HTR-8/SVneo (cell line): Measurements from ENCODE around the gene CCR5AS.
"Not testable (repeated sequence)": the region's sequence is repeated elsewhere in the genome, so short reads cannot be mapped to it uniquely, and the experiment has no call there.

Experiments
- DNase-seq: peaks from one replicate; pipeline ENCODE4 v3.0.0; 2011; ENCODE audit warnings: low spot score, mixed read lengths; ENCODE audit not compliant: insufficient read length
- FAIRE-seq: peaks from 2 replicates; lab custom pipeline; 2011; peaks lifted over from hg19 to GRCh38; lab: Jason Lieb, UNC

CCR5AS gene

DNA sequence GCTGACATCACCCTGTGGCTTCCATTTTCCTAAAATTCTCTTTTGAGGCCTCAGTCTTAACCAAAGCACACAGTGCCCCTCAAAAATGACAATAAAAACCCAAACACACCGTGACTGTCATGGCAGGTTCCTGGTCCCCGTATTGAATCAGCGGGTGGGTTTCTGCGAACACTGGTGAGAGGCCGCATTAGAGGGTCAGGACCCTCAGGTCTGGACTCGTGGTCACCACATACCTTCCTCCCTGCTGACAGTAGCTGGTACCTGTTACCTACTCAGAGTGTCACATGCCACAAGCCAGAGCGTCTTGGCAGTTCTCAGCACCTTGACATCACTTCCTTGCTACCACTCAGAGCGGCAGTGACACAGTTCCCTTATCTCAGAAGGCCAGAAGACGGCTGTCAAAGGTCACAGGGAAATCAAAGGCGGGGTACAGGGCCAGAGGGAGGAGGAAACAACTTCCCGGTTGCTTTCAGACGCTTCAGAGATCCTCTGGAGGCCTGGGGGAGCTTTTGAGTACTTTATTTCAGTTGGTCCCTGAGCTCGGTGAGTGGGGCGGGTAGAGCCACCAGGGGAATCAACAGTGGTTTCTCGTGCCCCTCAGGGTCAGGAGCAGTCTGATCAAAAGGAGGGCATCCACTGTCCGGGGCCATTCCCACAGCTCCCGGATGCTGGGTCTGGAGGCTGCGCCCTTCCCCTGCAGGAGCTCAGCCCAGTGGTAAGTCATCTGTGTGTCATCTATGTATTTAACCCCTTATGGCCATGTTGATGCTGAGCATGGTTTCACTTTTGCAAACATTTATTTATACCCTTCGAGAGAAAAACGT lies at the start of gene CCR5AS, which contains the start of gene CCRL2:
TSS of gene CCR5AS (minus strand) at position 279 of the 824 bp plus-strand sequence.
TSS of gene CCRL2 (plus strand) at position 472 of the 824 bp plus-strand sequence. CDS start 821 bp downstream, outside the sequence.
- DNase-seq: peak; percentile 43

DNA sequence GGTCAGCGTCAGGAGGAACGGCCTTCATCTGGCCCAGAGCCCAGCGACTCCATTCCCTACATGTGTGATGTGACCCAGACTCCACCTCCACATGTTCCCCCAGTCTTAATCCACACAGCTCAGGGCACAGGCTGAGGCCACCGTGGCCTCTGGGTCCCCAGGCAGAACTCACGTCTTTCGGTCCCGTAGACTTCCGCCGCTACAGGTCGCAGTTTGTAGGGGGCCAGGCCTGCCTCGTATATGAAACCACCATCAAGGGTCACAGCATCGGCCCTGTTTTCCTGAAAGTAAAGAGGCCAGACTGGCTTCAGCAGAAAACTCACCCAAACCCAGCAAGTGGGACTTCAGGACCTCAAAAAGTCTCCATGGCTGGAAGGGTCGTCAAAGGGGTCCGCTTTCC lies 49.3 kb upstream of the CCR5AS start:
- FAIRE-seq (no peak), DNase-seq (no peak)

More for the DNA sequence above, at the start of gene CCR5AS, which contains the start of gene CCRL2:
- no peak for FAIRE-seq

DNA sequence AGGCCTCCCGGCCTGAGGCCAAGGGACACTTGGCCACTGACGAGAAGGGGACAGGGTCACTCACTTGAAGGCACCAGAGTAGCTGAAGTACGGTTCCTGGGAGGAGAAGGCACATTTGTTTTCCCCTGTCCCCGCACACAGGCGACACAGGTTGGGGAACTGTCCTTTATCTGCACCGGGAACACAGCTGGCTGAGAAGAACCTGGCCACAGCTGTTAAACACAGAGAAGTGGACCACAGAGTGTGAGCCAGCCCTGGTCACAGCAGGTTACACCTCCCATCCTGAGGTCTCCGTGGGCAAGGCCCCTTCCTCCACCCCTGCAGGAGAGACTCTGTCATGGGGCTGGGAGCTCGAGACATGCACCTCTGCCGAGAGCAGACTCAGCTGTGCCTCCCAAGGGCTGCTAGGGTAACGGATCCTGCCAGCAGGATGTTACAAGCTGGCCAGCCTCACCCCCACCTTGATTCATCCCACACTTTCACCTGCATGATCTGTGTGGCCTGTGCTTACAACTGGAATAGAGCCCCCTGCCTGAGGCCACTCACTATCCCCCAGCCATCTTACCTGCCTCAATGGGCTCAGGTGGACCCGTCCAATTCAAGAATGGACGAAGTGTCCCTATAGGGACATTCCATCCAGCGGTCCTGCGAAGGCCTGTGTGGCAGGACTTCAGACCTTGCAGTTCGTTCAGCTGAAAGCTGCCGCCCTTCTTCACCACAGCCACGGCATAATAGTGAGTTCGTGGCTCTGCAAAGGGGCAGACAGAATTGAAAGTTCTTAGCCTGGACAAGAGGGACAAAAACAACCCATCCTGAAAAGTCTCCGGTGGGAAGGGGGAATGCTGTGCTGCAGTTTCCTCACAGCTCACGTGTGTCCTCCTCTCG lies 48.6 kb upstream of the CCR5AS start:
- FAIRE-seq: no peak

DNA sequence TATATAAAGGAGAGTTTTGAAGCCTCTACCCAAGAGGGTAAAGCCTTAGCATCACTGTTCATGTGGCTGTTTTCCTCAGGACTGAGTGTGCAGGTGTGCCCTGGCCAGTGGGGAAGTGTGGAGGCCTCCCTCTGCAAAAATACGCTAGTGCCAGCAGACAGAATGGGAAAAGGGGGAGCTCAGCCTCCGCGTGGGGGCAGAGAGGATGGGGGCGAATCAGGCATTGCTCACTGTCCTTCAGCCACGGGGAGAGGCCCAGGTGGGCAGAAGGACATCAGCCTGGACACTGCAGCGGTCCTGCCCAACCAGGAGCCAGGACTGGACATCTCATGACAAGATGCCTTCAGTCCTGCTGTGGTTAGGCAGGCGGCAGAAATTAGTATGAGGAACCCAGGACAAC lies 47.7 kb upstream of the CCR5AS start:
- no peak for DNase-seq

More for the DNA sequence above, 48.6 kb upstream of the CCR5AS start:
- no peak for DNase-seq

DNA sequence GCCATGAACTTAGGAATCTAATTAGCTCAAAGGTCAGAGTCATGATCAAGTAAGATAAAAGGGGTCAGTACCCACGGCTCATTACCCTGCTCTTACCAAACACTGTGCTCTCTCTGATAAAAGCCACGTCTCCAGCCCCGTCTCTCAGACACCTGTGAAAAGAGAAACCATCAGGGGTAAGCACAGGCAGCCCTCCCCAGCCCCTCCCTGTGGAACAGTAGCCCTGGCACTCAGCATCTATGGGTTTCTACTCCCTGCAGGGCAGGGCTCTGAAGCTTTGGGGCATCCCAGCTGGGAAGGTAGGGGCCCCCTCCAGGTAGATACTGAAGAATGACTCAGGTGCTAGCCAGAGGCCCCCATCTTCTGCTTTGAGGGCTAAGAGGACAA lies 47.3 kb upstream of the CCR5AS start:
- no peak for FAIRE-seq
- DNase-seq: no peak

More for the DNA sequence above, 47.7 kb upstream of the CCR5AS start:
- no peak for FAIRE-seq

DNA sequence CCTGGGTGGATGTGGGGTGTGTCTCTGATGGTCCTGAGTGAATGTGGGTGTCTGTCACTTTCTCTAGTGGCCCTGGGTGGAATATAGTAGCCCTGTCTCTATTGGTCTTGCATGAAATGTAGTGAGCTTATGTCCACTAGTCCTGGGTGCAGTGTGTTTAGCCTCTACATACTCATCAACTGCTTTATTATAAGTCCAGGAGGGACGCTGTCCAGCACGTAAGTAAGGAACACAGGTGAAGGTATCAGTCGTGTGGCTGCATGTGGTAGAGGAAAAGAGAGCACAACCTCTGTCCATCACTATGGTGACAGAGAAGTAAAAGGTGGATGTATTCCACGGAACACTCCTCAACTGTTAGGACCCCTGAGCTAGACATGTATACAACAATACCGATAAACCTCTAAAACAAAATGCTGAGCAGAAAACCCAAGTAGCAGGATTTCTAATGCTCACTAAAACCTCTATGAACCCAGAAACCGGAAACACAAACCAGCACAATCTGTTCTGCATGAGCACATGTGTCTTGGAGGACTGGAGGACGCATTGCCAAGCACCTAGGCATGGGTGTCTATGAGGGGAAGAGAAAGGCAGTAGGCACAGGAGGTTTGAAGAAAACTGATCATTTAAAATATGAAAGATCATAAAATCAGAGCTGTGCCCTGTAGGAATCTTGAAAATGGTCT lies 46.8 kb upstream of the CCR5AS start:
- FAIRE-seq (no peak), DNase-seq (no peak)

DNA sequence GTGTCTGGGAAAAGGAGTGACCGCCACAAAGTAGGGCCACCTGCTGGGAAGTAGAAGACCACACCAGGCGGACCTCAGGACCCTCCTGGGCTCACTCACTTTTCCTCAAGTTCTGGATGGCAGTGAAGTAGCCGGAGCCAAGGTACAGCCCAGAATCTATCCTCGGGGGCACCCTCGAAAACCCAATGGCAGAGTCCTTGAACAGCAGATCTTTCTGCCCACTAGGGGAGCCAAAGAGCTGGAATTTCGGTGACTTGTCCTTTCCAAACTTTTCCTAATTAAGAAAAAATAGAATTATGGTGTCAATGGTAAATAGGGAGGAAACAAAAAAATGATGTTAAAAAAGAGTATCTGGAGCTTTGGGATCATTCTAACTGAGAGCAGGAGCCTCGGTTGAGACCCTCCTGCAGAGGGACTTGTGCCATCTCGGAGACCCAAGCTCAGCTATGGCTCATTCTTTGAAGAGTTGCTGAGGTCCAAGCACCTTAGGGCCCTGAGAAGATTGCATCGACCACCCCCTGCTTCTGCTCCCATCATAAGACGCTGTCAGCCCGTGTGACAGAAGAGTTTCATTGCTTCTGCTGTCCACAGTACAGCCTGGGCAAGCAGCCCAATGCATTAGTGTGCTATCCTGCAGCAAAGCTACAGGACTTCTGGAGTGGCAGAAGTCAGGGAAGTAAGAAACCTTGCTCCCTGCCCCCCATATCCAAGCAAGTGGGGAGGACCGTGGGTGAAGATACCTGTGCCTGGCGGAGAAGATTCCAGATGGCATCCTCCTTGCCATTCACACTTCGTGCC lies 43.1 kb upstream of the CCR5AS start:
- FAIRE-seq: no peak
- DNase-seq: no peak

DNA sequence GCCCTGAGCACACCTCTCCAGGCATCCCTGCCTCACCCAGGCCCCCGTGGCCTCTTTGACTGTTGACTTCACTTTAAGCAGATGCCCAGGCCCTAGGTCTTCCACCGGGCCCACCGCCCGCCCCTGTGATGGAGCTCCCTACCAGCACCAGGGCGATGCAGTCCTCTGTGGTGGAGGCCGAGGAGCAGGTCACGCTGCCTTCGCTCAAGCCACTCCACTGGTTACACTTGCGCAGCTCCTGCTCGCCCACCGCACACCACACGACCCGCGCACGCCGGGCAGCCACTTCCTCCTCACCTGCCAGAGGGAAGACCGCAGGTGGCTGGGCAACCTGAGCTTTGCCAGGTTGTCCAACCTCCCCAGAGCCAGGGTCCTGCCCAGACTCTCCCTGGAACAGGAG lies 41.9 kb upstream of the CCR5AS start:
- FAIRE-seq (no peak), DNase-seq (no peak)

DNA sequence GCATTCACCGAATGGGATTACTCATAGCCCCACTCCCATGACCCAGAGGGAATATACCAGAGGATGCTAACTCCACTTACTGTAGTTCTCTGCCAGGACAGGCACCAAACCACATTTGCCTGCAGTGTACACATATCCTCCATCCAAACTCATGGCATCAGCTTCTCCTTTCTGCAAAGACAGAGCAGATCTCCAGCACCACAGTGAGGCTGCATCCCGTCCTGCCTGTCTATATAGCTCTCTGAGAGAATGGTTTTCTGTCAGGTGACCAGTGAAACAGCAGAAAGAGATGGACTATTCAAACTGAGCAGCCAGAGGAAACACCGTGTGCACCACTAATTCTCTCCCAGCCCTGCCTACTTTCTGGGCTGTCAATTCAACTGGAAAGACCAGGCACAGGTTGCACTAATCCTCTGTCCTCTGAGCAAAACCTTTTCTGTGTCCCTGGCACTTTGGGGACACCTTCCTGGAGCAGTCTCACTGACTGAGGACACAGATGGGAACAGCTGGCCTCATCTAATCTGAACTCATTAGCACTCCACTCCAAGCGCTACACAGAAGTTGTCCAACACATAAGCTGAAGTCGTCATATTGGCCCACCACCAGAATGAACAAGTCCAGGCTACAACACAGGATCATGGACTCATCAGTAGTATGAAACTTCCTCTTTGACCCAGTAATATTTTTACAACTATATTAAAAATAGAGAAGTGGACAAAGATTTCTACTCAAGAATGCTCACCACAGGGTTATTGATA lies 40.5 kb upstream of the CCR5AS start:
- DNase-seq (no peak), FAIRE-seq (no peak)

DNA sequence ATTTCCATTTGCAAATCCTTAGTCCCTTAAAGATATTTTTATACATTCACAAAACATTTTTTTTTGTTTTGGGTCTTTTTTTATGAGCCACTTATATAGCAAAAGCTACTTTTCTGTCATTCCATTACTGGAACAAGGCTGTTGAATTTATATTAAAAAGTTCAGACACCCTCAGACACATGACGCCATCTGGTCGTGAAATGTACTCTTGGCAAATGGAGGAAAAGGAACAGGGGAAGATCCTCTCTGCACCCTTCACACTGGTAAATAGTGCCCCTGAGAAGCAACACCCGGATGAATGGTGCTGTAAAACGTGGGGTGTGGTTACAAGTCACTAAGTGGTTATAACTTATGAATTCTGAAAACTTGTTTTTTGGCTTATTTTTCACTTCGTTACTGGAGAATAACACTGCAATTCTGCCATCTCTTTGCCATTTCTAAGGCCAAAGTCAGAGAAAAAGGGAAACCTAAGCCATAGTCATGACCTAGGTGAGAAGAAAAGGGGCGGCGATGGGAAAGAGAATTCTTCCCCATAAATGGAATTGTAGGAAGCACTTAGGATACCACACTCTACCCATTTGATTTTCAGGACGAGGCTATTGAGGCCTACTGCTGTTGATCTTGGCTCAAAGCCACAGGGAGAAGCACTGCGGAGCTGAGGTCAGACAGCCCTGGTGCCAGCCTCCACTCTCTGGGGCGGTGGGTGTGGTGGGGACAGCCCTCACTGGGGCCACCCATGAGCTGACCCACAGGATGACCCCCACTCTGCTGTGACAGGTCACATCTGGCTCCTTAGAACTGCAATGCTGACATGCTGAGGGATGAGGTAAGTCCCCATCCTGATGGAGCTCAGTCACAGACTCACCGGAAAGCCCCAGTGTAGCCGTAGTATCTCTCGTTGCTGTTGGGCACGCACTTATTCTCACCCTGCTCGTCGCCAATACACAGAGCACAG lies 36.0 kb upstream of the CCR5AS start:
- FAIRE-seq (no peak), DNase-seq (no peak)

DNA sequence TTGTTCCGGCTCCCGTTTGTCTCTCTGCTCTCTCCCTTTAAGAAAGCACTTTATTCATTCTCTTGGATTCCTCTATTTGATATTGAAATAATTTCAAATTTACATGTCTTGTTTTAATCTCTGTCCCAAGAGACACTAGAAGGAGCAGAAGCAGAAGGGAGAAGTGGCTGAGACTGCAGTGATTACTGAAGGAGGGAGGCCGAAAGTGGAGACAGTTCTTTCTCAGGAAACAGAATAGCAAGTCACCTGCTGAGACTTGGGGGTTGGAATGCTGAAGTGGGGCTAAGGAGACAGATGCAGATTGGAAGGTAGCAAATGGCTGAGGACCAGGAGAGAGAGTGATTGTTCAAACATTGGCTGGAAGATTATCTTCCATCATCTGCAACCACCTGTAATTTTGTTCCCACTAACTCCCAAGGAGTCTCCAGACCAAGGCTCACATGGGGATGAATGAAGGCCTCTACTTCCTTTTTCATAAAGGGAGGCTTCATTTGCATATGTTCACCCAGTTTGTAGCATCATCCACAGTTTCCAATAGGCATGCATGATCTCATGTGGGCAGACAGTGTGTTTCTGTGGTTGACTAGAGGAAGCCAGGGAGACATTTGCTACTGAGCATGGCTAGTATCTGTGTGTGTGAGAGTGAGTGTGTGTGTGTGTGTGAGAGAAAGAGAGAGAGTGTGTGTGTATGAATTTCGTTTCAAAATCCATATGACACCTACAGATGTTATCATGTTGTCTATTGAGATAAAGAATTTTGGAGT lies 33.8 kb upstream of the CCR5AS start:
- no peak for FAIRE-seq
- no peak for DNase-seq

DNA sequence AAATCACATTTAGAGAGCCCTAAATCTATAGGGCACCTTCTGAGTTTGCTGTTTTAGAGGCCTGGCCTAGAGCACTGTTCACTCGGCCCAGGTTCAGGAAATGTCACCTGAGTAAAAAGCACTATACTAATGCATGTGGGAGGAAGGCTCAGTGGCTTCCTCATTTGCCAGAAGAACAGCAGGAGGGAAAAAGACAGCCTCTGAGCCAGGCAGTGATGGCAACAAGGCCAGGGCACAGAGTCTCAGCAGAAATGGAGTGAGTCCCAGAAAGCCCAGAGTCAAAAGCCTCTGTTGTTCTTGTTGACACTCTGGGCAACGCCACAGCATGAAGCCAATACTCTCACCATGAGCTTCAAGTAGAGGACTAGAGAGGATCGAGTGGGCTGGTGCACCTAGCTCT lies 32.0 kb upstream of the CCR5AS start:
- FAIRE-seq (no peak), DNase-seq (no peak)

DNA sequence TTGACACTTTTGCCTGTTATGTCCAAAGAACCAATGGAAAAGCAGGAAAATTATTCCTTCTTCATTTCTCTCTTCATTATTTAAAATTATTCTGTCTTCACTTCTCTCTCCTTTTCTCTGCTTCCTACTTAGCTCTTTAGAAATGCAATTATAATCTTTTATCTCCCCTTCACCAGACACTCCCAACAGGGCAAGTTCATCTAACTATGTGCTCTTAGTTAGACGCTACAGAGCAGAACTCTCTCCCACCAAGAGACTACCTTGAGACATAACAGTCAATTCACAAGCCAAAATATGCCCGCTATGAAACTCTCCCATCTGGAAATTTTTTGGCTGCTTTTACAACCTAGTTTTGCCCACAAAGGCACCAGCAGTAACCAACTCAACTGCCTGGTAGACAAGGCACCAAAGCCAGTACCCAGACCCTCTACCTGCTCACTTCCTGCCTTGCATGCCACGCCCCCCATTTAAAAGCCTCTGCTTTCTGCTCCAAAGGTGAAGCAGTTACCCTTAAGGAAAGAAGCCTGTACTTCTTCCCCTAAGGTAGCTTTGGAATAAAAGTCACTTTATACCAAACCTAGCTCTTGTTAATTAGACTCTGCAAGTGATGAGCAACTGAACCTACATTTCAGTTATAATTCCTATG lies 28.3 kb upstream of the CCR5AS start:
- FAIRE-seq: no peak
- no peak for DNase-seq

DNA sequence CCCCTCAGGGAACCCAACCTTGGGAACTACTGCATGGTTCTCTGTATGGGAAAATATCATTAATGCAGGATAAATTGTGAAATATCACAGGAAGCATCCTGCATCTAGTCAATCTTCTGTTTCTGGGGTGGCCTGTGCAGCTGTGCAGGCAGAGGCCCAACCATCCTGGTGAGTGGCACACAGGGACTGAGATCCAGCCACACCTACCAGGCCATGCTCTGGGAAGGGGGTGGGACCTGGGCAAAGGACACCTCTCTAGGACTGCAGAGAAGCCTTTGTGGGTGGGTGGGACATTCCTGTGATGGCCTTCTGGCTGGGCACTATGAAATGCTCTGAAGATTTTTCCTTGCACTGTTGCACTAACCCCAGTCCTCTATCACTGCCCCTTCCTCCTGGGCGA lies 27.0 kb upstream of the CCR5AS start:
- FAIRE-seq (no peak), DNase-seq (no peak)

DNA sequence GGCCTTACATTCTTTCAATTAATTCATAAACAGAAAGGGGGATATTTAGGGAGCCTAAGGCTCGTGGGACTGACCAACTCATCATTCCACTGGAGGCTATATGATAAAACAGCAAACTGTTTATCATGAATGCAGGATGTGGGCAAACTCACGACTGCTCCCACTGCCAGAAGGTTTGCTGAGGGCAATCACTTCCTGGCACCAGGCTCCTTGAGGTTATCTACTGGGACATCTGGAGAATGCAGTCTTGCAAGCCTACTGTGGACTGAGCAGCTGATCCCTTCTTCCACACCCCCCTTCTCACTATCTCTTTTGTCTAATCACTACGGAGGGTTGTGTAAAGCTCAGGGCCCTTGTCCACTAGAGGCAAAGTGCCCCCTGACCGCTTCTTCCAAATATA lies 26.3 kb upstream of the CCR5AS start:
- DNase-seq, FAIRE-seq: not testable (repeated sequence)

DNA sequence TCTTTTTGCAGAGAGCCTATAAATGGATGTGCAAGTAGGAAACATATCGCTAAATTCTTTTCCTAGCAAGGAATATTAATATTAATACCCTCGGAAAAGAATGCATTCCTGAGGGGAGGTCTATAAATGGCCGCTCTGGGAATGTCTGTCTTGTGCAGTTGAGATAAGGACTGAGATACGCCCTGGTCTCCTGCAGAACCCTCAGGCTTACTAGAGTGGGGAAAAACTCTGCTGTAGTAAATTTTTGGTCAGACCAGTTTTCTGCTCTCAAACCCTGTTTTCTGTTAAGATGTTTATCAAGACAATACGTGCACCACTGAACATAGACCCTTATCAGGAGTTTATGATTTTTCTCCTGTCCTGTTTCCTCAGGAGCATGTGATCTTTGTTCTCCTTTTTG lies 25.0 kb upstream of the CCR5AS start:
- not testable (repeated sequence) for FAIRE-seq, DNase-seq

DNA sequence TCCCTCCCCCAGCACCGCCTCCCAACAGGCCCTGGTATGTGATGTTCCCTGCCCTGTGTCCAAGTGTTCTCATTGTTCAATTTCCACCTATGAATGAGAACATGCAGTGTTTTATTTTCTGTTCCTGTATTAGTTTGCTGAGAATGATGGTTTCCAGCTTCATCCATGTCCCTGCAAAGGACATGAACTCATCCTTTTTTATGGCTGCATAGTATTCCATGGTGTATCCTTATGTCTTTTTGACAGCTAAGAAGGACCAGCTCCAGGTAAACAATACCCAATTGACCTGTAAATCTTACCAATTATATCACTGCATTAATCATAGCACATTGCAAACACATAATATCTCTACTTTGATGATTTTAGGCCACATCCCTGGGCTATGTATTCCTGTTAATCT lies 24.0 kb upstream of the CCR5AS start:
- not testable (repeated sequence) for DNase-seq, FAIRE-seq
